Spinal cord (tissue), 10 donors: ENCODE data around the gene GCSH. TPM values are rescaled to one million over a fixed set of nuclear protein-coding genes. Genes with fewer than 3 reads are reported as not detected.

Source experiments
- DNase-seq, 6 donors: peaks; one replicate each; pipeline versions ENCODE4 v3.0.0 to v3.0.0-alpha.2; 2013 to 2015; ENCODE audit warnings: low spot score in 6 of 6, low read depth in 4 of 6
- H3K27ac ChIP-seq: one replicate; pipeline ENCODE4 v1.5.1; 2013; ENCODE audit warnings: low read depth, low read length, control low read depth
- H3K27me3 ChIP-seq: one replicate; pipeline ENCODE4 v1.6.1; 2013; ENCODE audit warnings: low read length; ENCODE audit not compliant: control insufficient read depth, insufficient read depth
- H3K36me3 ChIP-seq: one replicate; pipeline ENCODE4 v1.6.1; 2013; ENCODE audit warnings: low read length; ENCODE audit not compliant: control insufficient read depth, insufficient read depth
- H3K4me1 ChIP-seq: one replicate; pipeline ENCODE4 v1.6.1; 2013; ENCODE audit warnings: low read length; ENCODE audit not compliant: control insufficient read depth, insufficient read depth
- H3K4me3 ChIP-seq: one replicate; pipeline ENCODE4 v1.5.1; 2013; ENCODE audit warnings: low read depth, low read length, control low read depth
- H3K9me3 ChIP-seq: one replicate; pipeline ENCODE4 v1.6.1; 2013; ENCODE audit warnings: low read length; ENCODE audit not compliant: control insufficient read depth, insufficient read depth
- WGBS: methylation state at CpG from one replicate; pipeline ENCODE4 v1.1.5; 2013; ENCODE audit warnings: missing lambda C conversion rate; ENCODE audit not compliant: insufficient coverage; 5-methylcytosine and 5-hydroxymethylcytosine counted together
- long read RNA-seq, 4 donors: transcript quantifications; one replicate each; lab custom pipeline, GENCODE V29; 2026
- polyA plus RNA-seq, 2 donors: library from polyadenylated mRNA; unstranded; fragments of 120-200 nt; gene quantifications; one replicate each; pipeline ENCODE4 v1.2.1, GENCODE V29; 2013; ENCODE audit not compliant: insufficient read length in 2 of 2
- total RNA-seq, 2 donors: library from RNA; depleted of rRNA in 1 of 2; stranded (reverse); fragments of 120-200 nt in 1 of 2; fragments of >200 nt in 1 of 2; gene quantifications; one replicate each; pipeline versions ENCODE4 v1.2.3 to v1.2.4, GENCODE V29; 2013 to 2014
- donor health status: healthy.

Gene GCSH
- total RNA-seq (10 to 100 TPM; 48.6 to 49.4 TPM), polyA plus RNA-seq (100 to 1,000 TPM; 118 to 149 TPM)
- long read RNA-seq, donor 1, transcript GCSH-201 (5 exons, 1,597 nt), result major isoform, 27 of 32 reads
- long read RNA-seq, donor 1, partial matches to known transcripts, result 0 of 32 reads
- long read RNA-seq, donor 1, other reads (novel, unspliced or antisense), result 0 of 32 reads
- long read RNA-seq, donor 2, transcript GCSH-201 (5 exons, 1,597 nt), result major isoform, 21 of 26 reads
- long read RNA-seq, donor 2, partial matches to known transcripts, result 0 of 26 reads
- long read RNA-seq, donor 2, other reads (novel, unspliced or antisense), result 0 of 26 reads
- long read RNA-seq, donor 3, transcript GCSH-201 (5 exons, 1,597 nt), result major isoform, 23 of 26 reads
- long read RNA-seq, donor 3, partial matches to known transcripts, result 0 of 26 reads
- long read RNA-seq, donor 3, other reads (novel, unspliced or antisense), result 0 of 26 reads
- long read RNA-seq, donor 4, transcript GCSH-201 (5 exons, 1,597 nt), result major isoform, 51 of 60 reads
- long read RNA-seq, donor 4, partial matches to known transcripts, result 0 of 60 reads
- long read RNA-seq, donor 4, other reads (novel, unspliced or antisense), result 0 of 60 reads

DNA sequence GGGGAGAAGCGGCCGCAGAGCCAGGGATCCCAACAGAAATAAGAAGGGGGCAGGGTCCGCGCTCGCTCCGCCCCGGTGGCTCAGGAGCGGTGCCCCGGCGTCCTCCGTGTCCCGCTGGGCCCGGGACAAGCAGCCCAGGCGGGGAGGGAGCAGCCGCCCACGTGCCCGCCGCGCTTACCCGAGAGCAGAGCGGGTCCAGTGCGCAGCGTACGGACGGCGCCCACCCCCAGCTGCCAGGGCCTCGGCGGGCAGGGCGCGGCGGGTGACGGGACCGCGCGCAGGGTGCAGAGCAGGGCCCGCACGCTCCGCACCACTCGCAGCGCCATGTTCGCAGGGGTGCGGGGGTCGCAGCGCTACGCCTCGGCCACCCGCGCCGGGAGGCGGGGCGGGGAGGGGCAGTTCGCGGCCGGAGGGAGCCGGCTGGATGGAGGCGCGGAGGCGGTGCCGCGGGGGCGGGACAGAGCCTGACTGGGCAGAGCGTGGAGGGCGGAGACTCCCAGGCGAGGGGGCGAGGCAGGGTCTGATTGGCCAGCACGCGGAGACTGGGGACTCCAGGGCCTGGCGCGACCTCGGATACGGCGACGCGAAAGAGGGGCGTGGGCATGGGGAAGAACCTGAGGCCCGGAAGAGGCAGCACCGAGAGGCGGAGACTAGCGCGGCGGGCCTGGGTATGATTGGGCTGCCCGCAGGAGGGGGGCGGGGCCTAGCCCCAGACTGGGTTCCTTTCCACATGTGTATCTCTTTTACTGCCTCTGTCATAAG is at the start of gene GCSH:
TSS of gene GCSH (minus strand) at position 443 of the 762 bp plus-strand sequence. CDS start at position 326, 117 bp downstream.
- Histone ChIP-seq H3K4me3 (peak within 1 kb of the TSS; percentile 65), H3K4me1 (peaks cover 13% of the 10 kb centered on the region), H3K36me3 (peaks cover 3% of the 10 kb centered on the region), H3K9me3 (no peaks in the 10 kb centered on the region), H3K27ac (peak within 1 kb of the TSS; percentile 60), H3K27me3 (no peaks in the 10 kb centered on the region)
- peak; percentile 91 to 99 (median 98) for DNase-seq
- 0% methylated on average over 72 of the region's 83 CpGs for WGBS

DNA sequence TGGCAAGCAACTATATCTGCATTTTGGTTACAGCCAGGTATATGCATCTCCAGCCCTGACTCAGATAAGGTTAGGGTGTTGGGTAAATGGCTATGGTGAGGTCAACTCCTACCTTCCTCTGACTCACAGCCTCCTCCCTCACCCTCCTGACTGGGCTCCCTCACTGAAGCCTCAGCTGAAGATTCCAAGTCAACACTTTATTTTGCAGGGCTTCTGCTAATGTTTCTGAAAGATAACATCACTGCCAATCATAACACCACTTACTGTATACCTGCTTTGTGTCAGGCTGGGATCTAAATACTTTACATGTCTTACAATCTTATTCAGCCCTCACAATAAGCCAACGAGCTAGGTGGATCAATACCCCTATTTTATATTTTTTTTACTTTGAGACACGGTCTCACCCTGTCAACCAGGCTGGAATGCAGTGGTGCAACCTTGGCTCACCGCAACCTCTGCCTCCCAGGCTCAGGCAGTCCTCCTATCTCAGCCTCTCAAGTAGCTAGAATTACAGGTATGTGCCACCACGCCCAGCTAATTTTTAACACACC is 47.8 kb upstream of the GCSH start:
- WGBS, result 63% methylated on average over 3 of the region's 4 CpGs
- Histone ChIP-seq H3K4me3 (no peak overlapping the region), H3K9me3 (no peaks in the 10 kb centered on the region), H3K27ac (no peak overlapping the region), H3K36me3 (no peaks in the 10 kb centered on the region), H3K27me3 (no peaks in the 10 kb centered on the region), H3K4me1 (no peaks in the 10 kb centered on the region)
- DNase-seq, result no peak

DNA sequence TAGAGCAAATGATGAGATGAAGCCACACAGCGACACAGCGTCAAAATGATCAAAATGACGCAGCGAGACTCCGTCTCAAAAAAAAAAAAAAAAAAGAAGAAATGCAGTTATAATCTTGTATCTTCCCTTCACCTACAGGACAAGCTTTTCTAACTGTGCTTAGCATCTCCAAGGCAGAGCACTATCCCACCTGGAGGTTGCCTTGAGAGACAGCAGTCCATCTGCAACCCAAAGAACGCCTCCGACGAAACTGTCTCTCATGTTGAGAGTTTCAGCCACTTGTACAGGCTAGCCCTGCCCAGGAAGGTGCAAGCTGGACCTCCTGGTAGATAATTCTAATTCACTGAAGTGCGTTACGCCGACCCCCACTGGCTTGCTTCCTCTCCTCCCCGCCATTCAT is 46.7 kb upstream of the GCSH start:
- 79% methylated on average over 3 of the region's 12 CpGs for WGBS
- no peaks in the 10 kb centered on the region for H3K36me3 ChIP-seq

DNA sequence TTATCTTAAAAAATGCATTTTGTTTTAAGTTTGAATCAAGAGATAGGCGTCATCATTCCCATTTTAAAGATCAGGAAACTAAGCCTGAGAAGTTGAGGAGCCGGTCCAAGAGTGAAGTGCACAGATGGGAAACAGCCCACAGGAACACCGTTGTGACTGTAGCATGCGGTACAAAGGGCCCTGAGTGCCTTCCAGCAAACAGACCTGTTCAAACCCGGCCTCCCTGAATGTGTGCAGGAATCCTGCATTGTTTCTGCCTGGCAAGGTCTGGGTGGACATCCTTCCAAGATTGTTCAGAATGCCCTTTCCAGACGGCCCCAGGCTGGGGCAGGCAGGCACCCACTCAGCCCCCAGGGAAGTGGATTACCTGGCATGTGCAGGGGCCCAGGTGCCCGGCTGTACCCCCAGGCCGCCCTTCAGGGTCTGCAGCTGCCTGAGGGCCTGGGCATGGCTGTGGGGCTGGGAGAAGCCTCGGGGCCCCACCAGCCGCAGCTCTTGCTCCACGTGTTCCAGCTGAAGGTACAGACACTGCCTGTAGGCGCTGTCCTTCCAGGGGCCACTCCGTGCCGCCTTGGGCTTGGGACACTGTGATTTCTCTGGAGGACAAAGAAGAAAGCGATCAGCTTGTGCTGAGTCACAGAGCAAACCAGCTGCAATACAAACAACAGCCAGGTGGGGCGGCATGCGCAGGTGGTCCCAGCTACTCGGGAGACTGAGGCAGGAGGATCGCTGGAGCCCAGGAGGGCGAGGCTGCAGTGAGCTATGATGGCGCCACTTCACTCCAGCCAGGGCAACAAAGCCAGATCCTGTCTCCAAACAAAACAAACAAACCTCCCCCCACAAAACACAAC is 45.0 kb upstream of the GCSH start:
- H3K4me1 ChIP-seq, result peaks cover 17% of the 10 kb centered on the region
- no peaks in the 10 kb centered on the region for H3K27me3 ChIP-seq
- no peak overlapping the region for H3K27ac ChIP-seq
- no peaks in the 10 kb centered on the region for H3K9me3 ChIP-seq
- H3K4me3 ChIP-seq, result no peak overlapping the region
- 86% methylated on average over 16 of the region's 21 CpGs for WGBS
- no peak for DNase-seq
- H3K36me3 ChIP-seq, result no peaks in the 10 kb centered on the region

More for the DNA sequence above, 46.7 kb upstream of the GCSH start:
- Histone ChIP-seq H3K27ac (no peak overlapping the region), H3K4me3 (no peak overlapping the region), H3K4me1 (peaks cover under 1% of the 10 kb centered on the region), H3K27me3 (no peaks in the 10 kb centered on the region), H3K9me3 (no peaks in the 10 kb centered on the region)
- no peak for DNase-seq

DNA sequence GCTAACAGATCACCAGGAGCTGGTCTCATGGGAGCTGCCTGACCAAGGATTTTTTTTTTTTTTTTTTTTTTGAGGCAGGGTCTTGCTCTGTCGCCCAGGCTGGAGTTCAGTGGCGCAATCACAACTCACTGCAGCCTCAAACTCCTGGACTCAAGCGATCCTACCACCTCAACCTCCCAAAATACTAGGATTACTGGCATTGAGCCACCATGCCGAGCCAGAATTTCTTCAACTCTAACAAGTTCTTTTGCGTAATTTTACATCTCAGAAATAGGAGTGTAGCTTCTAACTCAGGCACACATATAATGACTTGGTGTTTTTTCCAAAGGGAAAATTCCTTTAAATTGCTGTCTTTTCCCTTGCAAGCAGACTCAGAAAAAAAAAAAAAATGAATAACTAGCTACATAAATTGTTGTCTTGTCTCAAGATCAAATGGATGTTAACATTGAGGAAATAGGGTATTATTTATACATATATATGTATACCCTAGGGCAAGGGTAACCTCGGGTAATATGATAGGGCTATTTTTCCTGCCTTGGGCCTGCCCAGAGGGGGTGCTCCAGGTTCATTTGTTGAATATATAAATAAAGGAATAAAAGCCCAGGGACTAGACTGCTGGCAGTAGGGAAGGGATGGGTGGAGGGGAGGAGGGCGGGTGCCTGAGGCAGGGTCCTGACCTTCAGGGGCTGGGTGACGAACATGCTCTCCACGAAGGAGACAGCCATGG is 42.8 kb upstream of the GCSH start:
- Histone ChIP-seq H3K36me3 (no peaks in the 10 kb centered on the region), H3K27me3 (no peaks in the 10 kb centered on the region), H3K9me3 (no peaks in the 10 kb centered on the region), H3K4me1 (peaks cover 17% of the 10 kb centered on the region), H3K4me3 (no peak overlapping the region), H3K27ac (no peak overlapping the region)
- whole genome bisulfite sequencing, result 88% methylated on average over 4 of the region's 9 CpGs
- no peak for DNase-seq

DNA sequence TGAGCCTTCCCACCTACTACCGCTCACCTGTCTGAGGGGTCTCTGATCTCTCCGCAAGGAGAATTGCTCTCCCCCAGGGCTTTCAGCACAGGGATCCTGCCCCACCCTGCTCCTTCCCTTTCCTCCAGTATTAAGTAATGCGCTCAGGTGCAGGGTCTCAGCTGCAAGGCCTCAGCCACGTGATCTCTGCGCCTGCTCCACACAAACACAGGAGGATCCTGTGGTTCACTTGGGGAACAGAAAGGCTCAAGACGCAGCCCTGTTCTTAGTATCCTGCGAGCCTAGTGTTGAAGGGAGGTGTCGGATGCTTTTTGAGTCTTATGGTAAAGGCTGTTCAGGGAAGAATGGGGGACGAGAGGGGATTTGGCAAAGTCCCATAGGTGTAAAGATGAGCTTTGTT is 41.6 kb upstream of the GCSH start:
- H3K27me3 ChIP-seq, result no peaks in the 10 kb centered on the region
- H3K36me3 ChIP-seq, result no peaks in the 10 kb centered on the region
- DNase-seq, result no peak
- no peaks in the 10 kb centered on the region for H3K9me3 ChIP-seq
- peak overlapping the region; percentile 25 for H3K27ac ChIP-seq
- H3K4me1 ChIP-seq, result peaks cover 17% of the 10 kb centered on the region
- no peak overlapping the region for H3K4me3 ChIP-seq
- 86% methylated on average over 9 of the region's 9 CpGs for WGBS

DNA sequence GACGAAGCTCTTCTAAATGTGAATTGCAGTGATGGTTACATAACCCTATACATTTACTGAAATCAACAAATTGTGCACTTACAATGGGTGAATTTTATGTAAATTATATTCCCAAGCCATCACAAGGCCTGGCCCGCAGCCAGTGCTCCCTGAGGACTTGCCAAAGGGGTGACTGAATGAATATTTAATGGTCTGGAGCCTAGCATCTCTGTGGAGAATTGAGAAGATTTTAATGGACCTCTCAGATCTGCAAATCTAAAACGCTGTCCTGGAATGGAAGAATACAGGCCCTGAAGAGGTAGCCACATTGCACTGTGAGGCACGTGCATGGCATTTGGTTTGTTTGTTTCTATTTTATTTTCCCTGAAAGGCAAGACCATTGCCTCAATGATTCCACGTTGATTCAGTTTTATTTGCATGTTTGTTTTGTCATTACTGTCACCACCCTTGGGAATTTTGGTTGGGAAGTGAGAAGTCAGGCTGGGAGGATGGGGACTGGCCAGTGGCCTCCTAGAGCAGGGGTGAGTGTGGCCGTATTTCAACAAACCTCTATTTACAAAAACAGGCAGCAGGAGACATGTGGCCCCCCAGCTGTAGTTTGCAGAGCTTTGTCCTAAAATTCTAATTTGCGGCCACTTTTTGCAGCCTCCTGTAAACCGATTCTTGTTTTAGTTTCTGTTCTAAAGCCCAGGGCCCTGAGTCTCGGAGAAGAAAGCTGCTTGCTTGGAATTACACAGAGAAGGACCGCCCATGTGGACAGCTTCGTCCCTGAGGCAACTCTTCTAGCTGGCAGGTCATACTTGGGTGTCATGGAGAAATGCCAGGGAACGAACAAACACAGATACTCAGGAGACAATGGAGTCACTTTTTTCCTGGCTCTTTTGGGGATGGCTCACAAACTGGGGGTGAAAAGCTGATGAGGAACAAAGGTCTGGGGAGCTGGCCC is 40.5 kb upstream of the GCSH start:
- H3K9me3 ChIP-seq, result no peaks in the 10 kb centered on the region
- no peaks in the 10 kb centered on the region for H3K36me3 ChIP-seq
- H3K4me3 ChIP-seq, result no peak overlapping the region
- H3K27me3 ChIP-seq, result no peaks in the 10 kb centered on the region
- peaks cover 17% of the 10 kb centered on the region for H3K4me1 ChIP-seq
- 14% methylated on average over 11 of the region's 12 CpGs for WGBS
- peak overlapping the region; percentile 25 for H3K27ac ChIP-seq
- DNase-seq, result peak in 5 of 6 donors; percentile 6 to 87 (median 25)

DNA sequence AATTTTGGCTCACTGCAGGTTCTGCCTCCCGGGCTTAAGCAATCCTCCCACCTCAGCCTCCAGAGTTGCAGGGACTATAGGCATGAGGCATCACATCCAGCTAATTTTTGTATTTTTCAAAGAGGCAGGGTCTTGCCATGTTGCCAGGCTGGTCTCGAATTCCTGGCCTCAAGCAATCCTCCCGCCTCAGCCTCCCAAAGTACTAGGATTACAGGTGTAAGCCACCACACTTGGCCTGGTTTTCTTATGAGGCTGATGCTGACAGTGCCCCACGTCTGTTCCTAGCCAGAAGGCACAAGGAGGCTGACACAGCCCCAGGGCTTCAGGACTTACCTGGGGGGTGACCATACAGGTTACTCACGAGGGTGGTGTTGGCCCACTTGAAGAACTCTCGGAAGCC is 33.9 kb upstream of the GCSH start:
- WGBS, result 90% methylated on average over 6 of the region's 6 CpGs
- H3K27me3 ChIP-seq, result no peaks in the 10 kb centered on the region
- DNase-seq, result no peak

More for the DNA sequence above, 33.9 kb upstream of the GCSH start:
- H3K36me3 ChIP-seq, result no peaks in the 10 kb centered on the region
- no peaks in the 10 kb centered on the region for H3K4me1 ChIP-seq
- no peaks in the 10 kb centered on the region for H3K9me3 ChIP-seq
- no peak overlapping the region for H3K4me3 ChIP-seq
- H3K27ac ChIP-seq, result no peak overlapping the region
